NCI-H1694 treated with DMSO at 0.1 percent for 48 hours (cell line): Measurements from ENCODE around the gene GSTA4.
"Not testable (repeated sequence)": the region's sequence is repeated elsewhere in the genome, so short reads cannot be mapped to it uniquely, and the experiment has no call there.

Source experiments
- DNase-seq: peaks from one replicate; lab custom pipeline; 2025; lab: John Stamatoyannopoulos, UW

GSTA4 gene

GRCh38 chr6:52972989-52973388, 22.1 kb downstream of the GSTA4 start:
- DNase-seq: no peak

GRCh38 chr6:52969359-52969758, 25.7 kb downstream of the GSTA4 start:
- DNase-seq: no peak

GRCh38 chr6:52966101-52966500, 29.0 kb downstream of the GSTA4 start:
- DNase-seq: no peak

- DNase-seq: no peak
Measured at GRCh38 chr6:52965380-52965779, 29.7 kb downstream of the GSTA4 start.

GRCh38 chr6:52964318-52964717, 30.8 kb downstream of the GSTA4 start:
- DNase-seq: no peak

- no peak for DNase-seq
Measured at GRCh38 chr6:52962701-52963100, 32.4 kb downstream of the GSTA4 start.

- not testable (repeated sequence) for DNase-seq
Measured at GRCh38 chr6:52961022-52961421, 34.1 kb downstream of the GSTA4 start.

GRCh38 chr6:52960211-52960610, 34.9 kb downstream of the GSTA4 start:
- not testable (repeated sequence) for DNase-seq

- DNase-seq: no peak
Measured at GRCh38 chr6:52958546-52959255, 36.4 kb downstream of the GSTA4 start.

GRCh38 chr6:52955871-52956270, 39.2 kb downstream of the GSTA4 start:
- DNase-seq: no peak

- no peak for DNase-seq
Measured at GRCh38 chr6:52953911-52954839, 40.9 kb downstream of the GSTA4 start.

- no peak for DNase-seq
Measured at GRCh38 chr6:52946306-52946705, 48.8 kb downstream of the GSTA4 start.

GRCh38 chr6:52942821-52943220, 52.3 kb downstream of the GSTA4 start:
- not testable (repeated sequence) for DNase-seq

GRCh38 chr6:52942221-52942620, 52.9 kb downstream of the GSTA4 start:
- DNase-seq: no peak

- DNase-seq: no peak
Measured at GRCh38 chr6:52937908-52938307, 57.2 kb downstream of the GSTA4 start.

GRCh38 chr6:52933778-52934177, 61.3 kb downstream of the GSTA4 start:
- DNase-seq: no peak

- no peak for DNase-seq
Measured at GRCh38 chr6:52931351-52931750, 63.7 kb downstream of the GSTA4 start.

- no peak for DNase-seq
Measured at GRCh38 chr6:52929321-52930164, 65.5 kb downstream of the GSTA4 start.
